GM12891 (cell line): ENCODE results near the gene DOK4.

Experiments
- POLR2A ChIP-seq: IDR thresholded peaks from 2 replicates; pipeline ENCODE4 v1.6.1; 2011; ENCODE audit warnings: low read depth, low read length, control low read depth
- POU2F2 ChIP-seq: IDR thresholded peaks from 2 replicates; pipeline ENCODE4 v1.6.1; 2011; ENCODE audit warnings: low read depth, mild to moderate bottlenecking, control low read depth, low read length, moderate library complexity
- TAF1 ChIP-seq: IDR thresholded peaks from 2 replicates; pipeline ENCODE4 v1.6.1; 2011; ENCODE audit warnings: low read depth, low read length, control low read depth

- TF ChIP-seq TAF1: no peak
- no peak for TF ChIP-seq POLR2A
- no peak for TF ChIP-seq POU2F2
These were observed 21.8 kb downstream of the DOK4 start for GRCh38 chr16:57464523-57464922.
